Breast epithelium (tissue), 4 donors: Measurements from ENCODE around the gene VPS35L. TPM values are rescaled to one million over a fixed set of nuclear protein-coding genes. Genes with fewer than 3 reads are reported as not detected.
A peak's percentile ranks its signal among the peaks of the same experiment; 100 is the strongest.

Experiments used
- DNase-seq, 2 donors: peaks; one replicate each; pipeline ENCODE4 v3.0.0-alpha.2; 2019; ENCODE audit warnings: low spot score in 2 of 2
- H3K27ac ChIP-seq, 2 donors: fragments of 200-600 bp; sonication (generic) in 1 of 2; one replicate each; pipeline ENCODE4 v1.5.1; 2016 to 2019; ENCODE audit warnings: mild to moderate bottlenecking in 1 of 2
- H3K27me3 ChIP-seq, 2 donors: fragments of 200-600 bp; sonication (generic) in 1 of 2; one replicate each; pipeline versions ENCODE4 v1.5.1 to v1.6.0; 2017 to 2019; ENCODE audit warnings: control low read depth in 1 of 2, mild to moderate bottlenecking in 1 of 2
- H3K36me3 ChIP-seq: fragments of 200-600 bp; one replicate; pipeline ENCODE4 v1.5.1; 2019
- H3K4me1 ChIP-seq, 2 donors: fragments of 200-600 bp; sonication (generic); one replicate each; pipeline ENCODE4 v1.5.1; 2016 to 2019; ENCODE audit warnings: control low read depth in 1 of 2
- H3K4me3 ChIP-seq, 3 donors: fragments of 200-600 bp; sonication (generic); 1 replicate in 2 of 3; 2 replicates in 1 of 3; pipeline ENCODE4 v1.5.1; 2016 to 2019; ENCODE audit warnings: mild to moderate bottlenecking in 3 of 3, moderate library complexity in 2 of 3
- H3K9me3 ChIP-seq, 2 donors: fragments of 200-600 bp; sonication (generic) in 1 of 2; one replicate each; pipeline ENCODE4 v1.5.1; 2016 to 2019; ENCODE audit warnings: control low read depth in 1 of 2
- POLR2A ChIP-seq: fragments of 450-650 bp; IDR thresholded peaks from one replicate; pipeline ENCODE4 v1.6.1; 2016; ENCODE audit warnings: antibody characterized with exemption, mild to moderate bottlenecking, moderate library complexity
- POLR2AphosphoS5 ChIP-seq, 3 donors: sonication (generic); formaldehyde crosslinking; IDR thresholded peaks; one replicate each; pipeline ENCODE4 v1.6.1; 2017; ENCODE audit warnings: antibody characterized with exemption in 3 of 3
- intact Hi-C: fragments of 100-400 bp; cut with DNase I; formaldehyde crosslinking; loops from one replicate; pipeline ENCODE4 v1.15.1; 2023; ENCODE audit warnings: low total_unique reads
- total RNA-seq, 3 donors: library from RNA; depleted of rRNA; stranded (reverse); fragments of >200 nt; gene quantifications; one replicate each; pipeline ENCODE4 v1.1.0, GENCODE V29; 2016
- TF ChIP-seq, protein P1 (sequence below), 3 donors: fragments of 450-650 bp; IDR thresholded peaks; one replicate each; pipeline ENCODE4 v1.5.1; 2016 to 2017; ENCODE audit warnings: antibody characterized with exemption in 3 of 3, mild to moderate bottlenecking in 3 of 3, moderate library complexity in 3 of 3

The VPS35L gene
- total RNA-seq, 3 donors from 2014 or later: 36.4 to 43.3 (median 40.5) TPM

DNA sequence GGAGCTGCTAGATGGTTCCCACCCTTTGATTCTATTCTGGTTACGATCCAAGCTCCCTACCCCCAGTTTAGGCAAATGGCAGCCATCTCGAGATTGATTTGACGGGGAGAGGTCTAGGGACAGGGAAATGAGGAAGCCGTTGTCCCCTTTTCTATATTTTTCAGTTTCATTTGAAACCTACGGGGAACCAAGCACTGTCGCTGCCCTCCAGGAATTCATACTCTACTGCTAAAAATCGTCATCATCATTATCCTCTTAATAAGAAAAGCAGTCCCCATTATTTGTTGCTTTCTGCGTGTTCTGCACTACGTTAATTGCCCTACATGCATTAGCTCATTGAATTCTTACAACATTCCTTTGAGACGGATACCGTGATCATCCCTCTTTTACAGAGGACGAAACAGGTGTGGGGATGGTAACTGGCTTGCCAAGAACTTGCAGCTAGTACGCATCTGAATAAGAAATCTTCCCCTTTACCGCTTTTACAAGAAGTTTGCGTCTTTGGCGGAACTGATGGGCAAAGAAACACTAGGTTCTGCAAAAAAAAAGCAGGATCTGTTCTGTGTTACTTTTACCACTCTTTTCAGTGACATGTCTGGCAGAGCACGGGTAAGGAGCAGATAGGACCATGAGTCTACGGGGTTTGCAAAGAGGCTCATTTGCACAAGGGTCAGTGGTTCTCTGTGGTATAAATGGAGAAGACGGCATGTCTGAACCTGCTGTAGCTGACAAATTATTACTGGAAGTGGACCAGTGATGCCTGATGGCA is 30.7 kb upstream of the VPS35L start:
- H3K27ac ChIP-seq: peak overlapping the region; percentile 78 to 86
- no peaks in the 10 kb centered on the region for H3K4me1 ChIP-seq
- no peak for DNase-seq
- H3K4me3 ChIP-seq: peak overlapping the region; percentile 77 to 95 (median 92)
- no peaks in the 10 kb centered on the region for H3K36me3 ChIP-seq
- H3K9me3 ChIP-seq: no peaks in the 10 kb centered on the region
- TF ChIP-seq POLR2AphosphoS5 (IDR thresholded peaks at IDR 0.05) (no peak), POLR2A (no peak)
- TF ChIP-seq, protein P1, sequence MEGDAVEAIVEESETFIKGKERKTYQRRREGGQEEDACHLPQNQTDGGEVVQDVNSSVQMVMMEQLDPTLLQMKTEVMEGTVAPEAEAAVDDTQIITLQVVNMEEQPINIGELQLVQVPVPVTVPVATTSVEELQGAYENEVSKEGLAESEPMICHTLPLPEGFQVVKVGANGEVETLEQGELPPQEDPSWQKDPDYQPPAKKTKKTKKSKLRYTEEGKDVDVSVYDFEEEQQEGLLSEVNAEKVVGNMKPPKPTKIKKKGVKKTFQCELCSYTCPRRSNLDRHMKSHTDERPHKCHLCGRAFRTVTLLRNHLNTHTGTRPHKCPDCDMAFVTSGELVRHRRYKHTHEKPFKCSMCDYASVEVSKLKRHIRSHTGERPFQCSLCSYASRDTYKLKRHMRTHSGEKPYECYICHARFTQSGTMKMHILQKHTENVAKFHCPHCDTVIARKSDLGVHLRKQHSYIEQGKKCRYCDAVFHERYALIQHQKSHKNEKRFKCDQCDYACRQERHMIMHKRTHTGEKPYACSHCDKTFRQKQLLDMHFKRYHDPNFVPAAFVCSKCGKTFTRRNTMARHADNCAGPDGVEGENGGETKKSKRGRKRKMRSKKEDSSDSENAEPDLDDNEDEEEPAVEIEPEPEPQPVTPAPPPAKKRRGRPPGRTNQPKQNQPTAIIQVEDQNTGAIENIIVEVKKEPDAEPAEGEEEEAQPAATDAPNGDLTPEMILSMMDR (IDR thresholded peaks at IDR 0.05): no peak
- no peaks in the 10 kb centered on the region for H3K27me3 ChIP-seq
- intact Hi-C loops: no loop called here

DNA sequence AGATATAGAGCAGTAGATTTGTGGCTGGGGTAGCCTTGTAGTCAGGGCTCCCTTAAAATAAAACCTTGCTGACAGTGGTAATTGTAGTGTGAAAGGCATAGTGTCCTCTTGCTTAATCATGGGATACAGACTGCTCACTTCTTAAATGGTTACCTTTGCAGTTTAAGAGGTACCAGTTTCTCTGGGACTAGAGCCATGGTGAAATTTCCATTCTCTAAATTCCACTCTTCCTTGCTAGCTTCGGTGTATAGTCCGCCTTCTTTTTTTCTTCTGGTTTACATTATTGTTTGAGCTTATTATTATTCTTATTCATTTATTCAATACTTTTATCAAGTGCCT is 30.1 kb upstream of the VPS35L start:
- intact Hi-C loops: no loop called here
- no peak for DNase-seq

DNA sequence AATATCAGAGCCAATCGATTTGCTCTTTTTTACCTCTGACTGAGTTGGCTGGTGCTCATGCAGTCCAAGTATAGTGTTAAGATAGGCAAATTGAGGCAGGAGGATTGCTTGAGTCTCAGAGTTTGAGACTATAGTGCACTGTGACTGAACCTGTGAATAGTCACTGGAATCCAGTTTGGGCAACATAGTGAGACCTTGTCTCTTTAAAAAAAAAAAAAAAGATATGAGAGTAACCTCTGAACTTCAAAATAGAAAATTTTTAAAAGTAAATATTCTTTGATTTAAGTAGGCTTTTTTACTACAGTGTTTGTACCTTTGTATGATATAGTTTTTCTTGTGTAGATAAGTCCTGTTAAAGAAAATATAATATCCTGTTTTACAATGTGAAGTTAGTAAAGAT is 28.3 kb upstream of the VPS35L start:
- Histone ChIP-seq H3K9me3 (no peaks in the 10 kb centered on the region), H3K27me3 (no peaks in the 10 kb centered on the region), H3K27ac (no peak overlapping the region), H3K4me1 (no peaks in the 10 kb centered on the region), H3K36me3 (no peaks in the 10 kb centered on the region), H3K4me3 (no peak overlapping the region)
- TF ChIP-seq POLR2A (no peak), POLR2AphosphoS5 (IDR thresholded peaks at IDR 0.05) (no peak)
- TF ChIP-seq, protein P1 (IDR thresholded peaks at IDR 0.05): no peak
- intact Hi-C loops: no loop called here
- no peak for DNase-seq

More for the DNA sequence above, 30.1 kb upstream of the VPS35L start:
- H3K27me3 ChIP-seq: no peaks in the 10 kb centered on the region
- TF ChIP-seq, protein P1 (IDR thresholded peaks at IDR 0.05): no peak
- TF ChIP-seq POLR2A: no peak
- TF ChIP-seq POLR2AphosphoS5 (IDR thresholded peaks at IDR 0.05): no peak
- H3K4me1 ChIP-seq: no peaks in the 10 kb centered on the region
- H3K27ac ChIP-seq: no peak overlapping the region
- peak overlapping the region in 2 of 3 donors; percentile 92 to 95 for H3K4me3 ChIP-seq
- H3K9me3 ChIP-seq: no peaks in the 10 kb centered on the region
- no peaks in the 10 kb centered on the region for H3K36me3 ChIP-seq

DNA sequence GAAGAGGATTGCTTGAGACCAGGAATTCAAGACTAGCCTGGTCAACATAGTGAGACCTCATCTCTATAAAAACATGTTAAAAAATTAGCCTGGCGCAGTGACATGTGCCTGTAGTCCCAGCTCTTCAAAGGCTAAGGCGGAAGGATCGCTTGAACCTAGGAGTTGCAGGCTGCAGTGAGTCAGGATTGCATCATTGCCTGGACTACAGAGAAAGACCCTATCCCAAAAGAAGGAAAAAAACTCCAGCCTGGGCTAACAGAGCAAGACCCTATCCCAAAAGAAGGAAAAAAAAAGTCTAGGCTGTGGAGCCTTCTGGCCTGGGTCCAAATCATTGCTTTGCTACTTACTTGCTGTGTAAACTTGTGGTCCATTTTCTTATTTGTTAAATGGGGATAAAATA is 26.8 kb upstream of the VPS35L start:
- TF ChIP-seq, protein P1 (IDR thresholded peaks at IDR 0.05): no peak
- TF ChIP-seq POLR2AphosphoS5 (IDR thresholded peaks at IDR 0.05): no peak
- no peak for TF ChIP-seq POLR2A
- DNase-seq: no peak
- no peak overlapping the region for H3K27ac ChIP-seq
- H3K9me3 ChIP-seq: no peaks in the 10 kb centered on the region
- intact Hi-C loops: no loop called here
- no peaks in the 10 kb centered on the region for H3K36me3 ChIP-seq
- no peak overlapping the region for H3K4me3 ChIP-seq
- H3K4me1 ChIP-seq: no peaks in the 10 kb centered on the region
- H3K27me3 ChIP-seq: no peaks in the 10 kb centered on the region

DNA sequence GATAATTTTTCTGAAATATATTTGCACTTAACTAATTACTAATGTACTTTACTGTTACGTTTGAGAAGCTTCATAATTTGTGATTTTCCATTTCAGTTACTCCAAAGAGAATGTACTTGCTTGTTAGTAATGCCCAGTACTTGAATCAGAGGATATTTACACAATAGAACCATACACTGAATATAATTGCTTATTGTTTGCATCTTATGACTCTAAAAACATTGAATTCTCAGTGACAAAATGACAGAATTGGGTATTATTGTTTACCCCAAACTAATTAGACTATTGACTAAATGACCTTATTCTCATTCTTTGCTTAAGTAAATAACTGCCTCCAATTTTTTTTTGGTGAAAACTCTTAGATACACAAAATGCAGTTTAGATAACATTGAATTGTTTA is 22.9 kb upstream of the VPS35L start:
- H3K4me1 ChIP-seq: no peaks in the 10 kb centered on the region
- H3K27ac ChIP-seq: no peak overlapping the region
- H3K27me3 ChIP-seq: no peaks in the 10 kb centered on the region
- H3K4me3 ChIP-seq: no peak overlapping the region
- no peaks in the 10 kb centered on the region for H3K9me3 ChIP-seq
- DNase-seq: no peak
- intact Hi-C loops: no loop called here
- H3K36me3 ChIP-seq: no peaks in the 10 kb centered on the region
- TF ChIP-seq POLR2AphosphoS5 (IDR thresholded peaks at IDR 0.05) (no peak), POLR2A (no peak)
- TF ChIP-seq, protein P1 (IDR thresholded peaks at IDR 0.05): no peak
